Measurements from ENCODE around the gene TRPM5.

DNA sequence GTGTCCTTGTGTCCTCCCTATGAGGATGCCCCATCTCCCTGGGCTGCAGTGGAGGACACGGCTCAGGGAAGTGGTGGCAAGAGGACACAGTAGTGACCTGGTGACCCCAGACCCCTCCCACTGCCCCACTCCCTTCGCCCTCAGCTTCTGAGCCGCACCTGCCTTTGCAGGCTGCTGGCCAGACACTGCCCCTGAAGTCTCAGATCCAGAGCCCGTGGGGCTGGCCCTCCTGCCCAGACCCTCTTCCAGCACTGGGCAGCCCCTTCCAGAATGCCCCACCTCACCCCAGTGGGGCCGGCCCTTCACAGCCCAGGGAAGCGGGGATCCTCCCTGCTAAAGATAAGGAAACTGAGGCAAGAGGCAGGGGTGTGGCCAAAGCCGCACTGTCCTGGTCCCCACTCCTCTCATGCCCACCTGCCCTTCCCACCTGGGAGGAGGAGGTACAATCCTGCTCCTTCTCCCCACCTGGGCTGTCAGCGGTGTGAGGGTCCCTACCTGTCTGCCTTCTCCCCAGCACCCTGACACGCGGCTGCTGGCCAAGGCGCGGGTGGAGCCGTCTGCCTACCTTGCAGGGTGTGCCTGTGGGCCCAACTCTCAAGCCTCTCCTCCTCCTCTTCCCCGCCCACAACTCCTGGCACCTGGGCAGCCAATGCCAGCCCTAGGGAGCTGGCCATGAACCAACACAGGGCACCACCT lies 17.3 kb downstream of the TRPM5 start:
- no peak for TF ChIP-seq POLR2AphosphoS5 (IDR thresholded peaks at IDR 0.05)
- no peak for TF ChIP-seq CTCF (IDR thresholded peaks at IDR 0.05)
- TF ChIP-seq POLR2A (IDR thresholded peaks at IDR 0.05): no peak

Measured in prostate gland (tissue), 2 donors.